ENCODE results near the gene HNRNPA1L2.
"Not testable (repeated sequence)": the region's sequence is repeated elsewhere in the genome, so short reads cannot be mapped to it uniquely, and the experiment has no call there.

DNA sequence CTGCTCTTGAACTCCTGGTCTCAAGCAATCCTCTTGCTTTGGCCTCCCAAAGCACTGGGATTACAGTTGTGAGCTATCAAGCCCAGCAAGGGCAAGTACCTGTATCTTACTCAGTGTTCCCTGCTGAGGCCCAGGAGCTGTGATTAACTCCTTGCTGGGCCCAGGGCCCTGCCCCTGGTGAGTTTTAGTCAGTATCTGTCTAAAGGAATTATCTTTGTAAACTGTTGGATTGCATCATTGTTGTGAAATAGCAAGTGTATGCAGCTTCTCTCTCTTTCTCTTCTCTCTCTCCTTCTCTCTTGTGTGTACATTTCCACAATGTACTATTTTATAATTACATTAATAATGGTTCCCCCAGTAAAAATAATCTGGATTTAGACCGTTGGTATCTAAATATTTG is 35.4 kb upstream of the HNRNPA1L2 start:
- TF ChIP-seq, protein P1, sequence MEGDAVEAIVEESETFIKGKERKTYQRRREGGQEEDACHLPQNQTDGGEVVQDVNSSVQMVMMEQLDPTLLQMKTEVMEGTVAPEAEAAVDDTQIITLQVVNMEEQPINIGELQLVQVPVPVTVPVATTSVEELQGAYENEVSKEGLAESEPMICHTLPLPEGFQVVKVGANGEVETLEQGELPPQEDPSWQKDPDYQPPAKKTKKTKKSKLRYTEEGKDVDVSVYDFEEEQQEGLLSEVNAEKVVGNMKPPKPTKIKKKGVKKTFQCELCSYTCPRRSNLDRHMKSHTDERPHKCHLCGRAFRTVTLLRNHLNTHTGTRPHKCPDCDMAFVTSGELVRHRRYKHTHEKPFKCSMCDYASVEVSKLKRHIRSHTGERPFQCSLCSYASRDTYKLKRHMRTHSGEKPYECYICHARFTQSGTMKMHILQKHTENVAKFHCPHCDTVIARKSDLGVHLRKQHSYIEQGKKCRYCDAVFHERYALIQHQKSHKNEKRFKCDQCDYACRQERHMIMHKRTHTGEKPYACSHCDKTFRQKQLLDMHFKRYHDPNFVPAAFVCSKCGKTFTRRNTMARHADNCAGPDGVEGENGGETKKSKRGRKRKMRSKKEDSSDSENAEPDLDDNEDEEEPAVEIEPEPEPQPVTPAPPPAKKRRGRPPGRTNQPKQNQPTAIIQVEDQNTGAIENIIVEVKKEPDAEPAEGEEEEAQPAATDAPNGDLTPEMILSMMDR (IDR thresholded peaks at IDR 0.05): not testable (repeated sequence)
- not testable (repeated sequence) for TF ChIP-seq EP300 (IDR thresholded peaks at IDR 0.05)
